Duodenal mucosa (tissue), 2 donors: Measurements from ENCODE around the gene MKS1.

Source experiments
- H3K27ac ChIP-seq: one replicate; pipeline ENCODE4 v1.7.0; 2013; ENCODE audit warnings: low read depth, low read length
- H3K27me3 ChIP-seq, 2 donors: one replicate each; pipeline ENCODE4 v1.7.0; 2013; ENCODE audit warnings: low read length in 2 of 2, control low read depth in 1 of 2; ENCODE audit not compliant: insufficient read depth in 2 of 2, control insufficient read depth in 1 of 2
- H3K36me3 ChIP-seq, 2 donors: one replicate each; pipeline ENCODE4 v1.7.0; 2013; ENCODE audit warnings: low read length in 2 of 2, control low read depth in 1 of 2; ENCODE audit not compliant: insufficient read depth in 2 of 2, control insufficient read depth in 1 of 2
- H3K4me1 ChIP-seq, 2 donors: one replicate each; pipeline ENCODE4 v1.7.0; 2013; ENCODE audit warnings: low read length in 2 of 2, control low read depth in 1 of 2; ENCODE audit not compliant: insufficient read depth in 2 of 2, control insufficient read depth in 1 of 2
- H3K4me3 ChIP-seq, 2 donors: one replicate each; pipeline ENCODE4 v1.7.0; 2013; ENCODE audit warnings: low read length in 2 of 2, low read depth in 1 of 2
- H3K9ac ChIP-seq, 2 donors: one replicate each; pipeline ENCODE4 v1.7.0; 2013; ENCODE audit warnings: low read length in 2 of 2, low read depth in 1 of 2
- H3K9me3 ChIP-seq, 2 donors: one replicate each; pipeline ENCODE4 v1.7.0; 2013; ENCODE audit warnings: low read length in 2 of 2, control low read depth in 1 of 2; ENCODE audit not compliant: control insufficient read depth in 1 of 2

Gene MKS1

DNA sequence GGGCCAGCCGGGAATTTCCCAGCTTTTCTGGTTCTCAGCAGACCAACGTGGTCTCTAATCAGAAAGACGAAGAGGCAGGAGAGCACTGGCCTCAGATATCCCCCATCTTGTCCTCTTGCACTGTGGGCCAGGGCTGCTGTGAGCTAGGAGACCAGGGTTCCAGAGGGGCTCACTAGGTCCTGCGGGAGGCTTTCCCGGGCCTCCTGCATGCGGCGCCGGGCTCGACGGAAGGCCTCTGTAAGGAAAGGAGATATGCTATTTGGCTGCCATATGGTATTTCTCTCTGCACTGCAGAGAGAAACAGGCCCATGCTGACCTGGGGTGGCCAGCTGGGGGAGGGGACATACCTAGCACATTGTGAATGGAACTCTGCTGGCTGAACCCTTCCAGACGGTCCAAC is 13.1 kb downstream of the MKS1 start:
- H3K9ac ChIP-seq = no peak overlapping the region
- H3K36me3 ChIP-seq = peaks cover 24 to 41% of the 10 kb centered on the region in 2 donors
- H3K9me3 ChIP-seq = no peaks in the 10 kb centered on the region
- H3K4me1 ChIP-seq = no peaks in the 10 kb centered on the region
- no peaks in the 10 kb centered on the region for H3K27me3 ChIP-seq
- no peak overlapping the region for H3K4me3 ChIP-seq
- H3K27ac ChIP-seq = no peak overlapping the region

GRCh38 chr17:58204796-58205195 is 14.3 kb downstream of the MKS1 start:
- Histone ChIP-seq H3K4me1 (no peaks in the 10 kb centered on the region), H3K4me3 (no peak overlapping the region), H3K9ac (no peak overlapping the region), H3K27me3 (no peaks in the 10 kb centered on the region), H3K36me3 (peaks cover 20 to 30% of the 10 kb centered on the region in 2 donors), H3K9me3 (no peaks in the 10 kb centered on the region), H3K27ac (no peak overlapping the region)

GRCh38 chr17:58202859-58203258 is 16.2 kb downstream of the MKS1 start:
- Histone ChIP-seq H3K4me3 (no peak overlapping the region), H3K9ac (no peak overlapping the region), H3K4me1 (no peaks in the 10 kb centered on the region), H3K27me3 (peaks cover 0 to 6% of the 10 kb centered on the region in 2 donors), H3K27ac (no peak overlapping the region), H3K36me3 (peaks cover 12 to 17% of the 10 kb centered on the region in 2 donors), H3K9me3 (no peaks in the 10 kb centered on the region)

- no peak overlapping the region for H3K27ac ChIP-seq
- H3K9me3 ChIP-seq = no peaks in the 10 kb centered on the region
- no peak overlapping the region for H3K4me3 ChIP-seq
- no peaks in the 10 kb centered on the region for H3K36me3 ChIP-seq
- H3K4me1 ChIP-seq = no peaks in the 10 kb centered on the region
- no peak overlapping the region for H3K9ac ChIP-seq
- peaks cover 0 to 13% of the 10 kb centered on the region in 2 donors for H3K27me3 ChIP-seq
Measured at GRCh38 chr17:58200024-58200633, 18.9 kb downstream of the MKS1 start.

DNA sequence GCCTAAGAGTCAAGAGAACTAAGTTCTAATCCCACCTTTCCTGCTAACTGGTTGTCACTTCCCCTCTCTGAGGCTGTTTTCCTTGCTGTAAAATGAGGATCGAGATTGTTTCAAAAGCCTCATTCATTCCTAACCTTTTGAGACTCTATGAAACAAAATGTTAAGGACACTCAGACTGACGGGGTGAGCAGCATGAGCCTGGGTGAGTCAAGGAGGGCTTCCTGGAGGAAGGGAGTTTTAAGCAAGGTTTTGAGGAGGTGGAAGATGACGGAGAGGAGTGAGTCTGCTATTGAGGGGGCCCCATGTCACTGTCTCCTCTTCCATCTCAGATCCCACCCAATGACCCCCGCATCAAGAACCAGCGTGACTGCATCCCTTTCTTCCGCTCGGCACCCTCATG is 22.4 kb downstream of the MKS1 start:
- no peaks in the 10 kb centered on the region for H3K9me3 ChIP-seq
- no peaks in the 10 kb centered on the region for H3K36me3 ChIP-seq
- H3K27ac ChIP-seq = no peak overlapping the region
- peaks cover 0 to 13% of the 10 kb centered on the region in 2 donors for H3K27me3 ChIP-seq
- no peak overlapping the region for H3K9ac ChIP-seq
- no peaks in the 10 kb centered on the region for H3K4me1 ChIP-seq
- no peak overlapping the region for H3K4me3 ChIP-seq

GRCh38 chr17:58195518-58196123 is 23.4 kb downstream of the MKS1 start:
- no peak overlapping the region for H3K9ac ChIP-seq
- H3K9me3 ChIP-seq = no peaks in the 10 kb centered on the region
- no peak overlapping the region for H3K27ac ChIP-seq
- no peaks in the 10 kb centered on the region for H3K36me3 ChIP-seq
- no peak overlapping the region for H3K4me3 ChIP-seq
- H3K4me1 ChIP-seq = no peaks in the 10 kb centered on the region
- H3K27me3 ChIP-seq = peaks cover 0 to 16% of the 10 kb centered on the region in 2 donors

DNA sequence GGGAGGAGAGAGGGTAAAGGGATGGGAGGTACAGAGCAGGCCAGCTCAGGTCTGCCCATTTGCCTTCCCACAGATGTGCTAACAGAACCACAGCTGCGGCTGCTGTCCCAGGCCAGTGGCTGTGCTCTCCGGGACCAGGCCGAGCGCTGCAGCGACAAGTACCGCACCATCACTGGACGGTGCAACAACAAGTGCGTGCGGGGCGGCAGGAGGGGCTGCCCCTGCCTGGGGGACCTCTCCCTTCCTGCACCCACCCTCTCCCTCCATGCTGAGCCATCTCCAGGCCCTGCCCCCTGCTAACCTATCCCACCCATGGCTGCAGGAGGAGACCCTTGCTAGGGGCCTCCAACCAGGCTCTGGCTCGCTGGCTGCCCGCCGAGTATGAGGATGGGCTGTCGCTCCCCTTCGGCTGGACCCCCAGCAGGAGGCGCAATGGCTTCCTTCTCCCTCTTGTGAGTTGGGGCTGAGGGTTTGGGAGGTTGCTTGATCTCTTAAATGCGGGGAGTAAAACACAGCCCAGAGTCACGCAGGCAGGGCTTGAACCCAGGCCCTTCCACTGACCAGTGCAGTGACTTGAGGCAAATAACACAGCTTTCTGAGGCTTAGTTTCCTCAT is 25.3 kb downstream of the MKS1 start:
- Histone ChIP-seq H3K4me3 (no peak overlapping the region), H3K36me3 (no peaks in the 10 kb centered on the region), H3K4me1 (peaks cover 0 to 8% of the 10 kb centered on the region in 2 donors), H3K9me3 (no peaks in the 10 kb centered on the region), H3K9ac (no peak overlapping the region), H3K27me3 (peaks cover 0 to 20% of the 10 kb centered on the region in 2 donors), H3K27ac (no peak overlapping the region)

- Histone ChIP-seq H3K27me3 (peaks cover 0 to 17% of the 10 kb centered on the region in 2 donors), H3K27ac (no peak within 1 kb of the TSS), H3K4me3 (no peak within 1 kb of the TSS), H3K9me3 (no peaks in the 10 kb centered on the region), H3K36me3 (no peaks in the 10 kb centered on the region), H3K9ac (no peak within 1 kb of the TSS), H3K4me1 (peaks cover 0 to 8% of the 10 kb centered on the region in 2 donors)
Measured at GRCh38 chr17:58192612-58193011, 26.4 kb downstream of the MKS1 start, which contains the start of gene EPX. EPX (plus strand) TSS chr17:58192726; CDS start chr17:58192847, 121 bp downstream.

- no peaks in the 10 kb centered on the region for H3K9me3 ChIP-seq
Measured at GRCh38 chr17:58191241-58191896, 27.7 kb downstream of the MKS1 start.

More at GRCh38 chr17:58191241-58191896, 27.7 kb downstream of the MKS1 start:
- Histone ChIP-seq H3K27me3 (peaks cover 0 to 10% of the 10 kb centered on the region in 2 donors), H3K4me3 (no peak overlapping the region), H3K36me3 (no peaks in the 10 kb centered on the region), H3K4me1 (peaks cover 0 to 8% of the 10 kb centered on the region in 2 donors), H3K27ac (no peak overlapping the region), H3K9ac (no peak overlapping the region)
